Fibroblast of lung (primary cell): ENCODE results near the gene CLMN. TPM values are rescaled to one million over a fixed set of nuclear protein-coding genes. Genes with fewer than 3 reads are reported as not detected.

Source experiments
- DNase-seq, 2 donors: peaks; one replicate each; pipeline versions ENCODE4 v3.0.0 to v3.0.0-alpha.2; 2010; ENCODE audit warnings: low read depth in 2 of 2
- H2AFZ ChIP-seq: 2 replicates; pipeline ENCODE4 v1.5.1; 2012; ENCODE audit warnings: low read length, control low read depth, inconsistent platforms
- H3K27ac ChIP-seq: 2 replicates; pipeline ENCODE4 v1.5.1; 2011; ENCODE audit warnings: low read length, control low read depth; ENCODE audit not compliant: insufficient read depth
- H3K27me3 ChIP-seq: 2 replicates; pipeline ENCODE4 v1.5.1; 2011; ENCODE audit warnings: mild to moderate bottlenecking, low read length; ENCODE audit not compliant: control insufficient read depth, insufficient read depth
- H3K36me3 ChIP-seq: 2 replicates; pipeline ENCODE4 v1.5.1; 2011; ENCODE audit warnings: low read length; ENCODE audit not compliant: control insufficient read depth, insufficient read depth
- H3K4me1 ChIP-seq: 2 replicates; pipeline ENCODE4 v1.5.1; 2011; ENCODE audit warnings: low read length; ENCODE audit not compliant: control insufficient read depth, insufficient read depth; ENCODE audit errors: extremely low read depth
- H3K4me2 ChIP-seq: 2 replicates; pipeline ENCODE4 v1.5.1; 2011; ENCODE audit warnings: low read length, control low read depth; ENCODE audit not compliant: insufficient read depth; ENCODE audit errors: extremely low read depth
- H3K4me3 ChIP-seq, 4 experiments: fragments of 200-600 bp in 1 of 4; sonication (generic) in 1 of 4; replicated peaks in 1 of 4; 2 replicates each; pipeline ENCODE4 v1.5.1; 2011 to 2016; ENCODE audit warnings: low read length in 4 of 4, low read depth in 3 of 4, mild to moderate bottlenecking in 3 of 4, control low read depth in 2 of 4, inconsistent platforms in 1 of 4, mixed read lengths in 1 of 4; ENCODE audit not compliant: insufficient read depth in 1 of 4; ENCODE audit errors: control extremely low read depth in 1 of 4
- H3K79me2 ChIP-seq: 2 replicates; pipeline ENCODE4 v1.5.1; 2012; ENCODE audit warnings: mild to moderate bottlenecking, low read length, inconsistent platforms; ENCODE audit not compliant: control insufficient read depth, insufficient read depth
- H3K9ac ChIP-seq: 2 replicates; pipeline ENCODE4 v1.5.1; 2011; ENCODE audit warnings: mild to moderate bottlenecking, low read length, control low read depth; ENCODE audit not compliant: insufficient read depth
- H3K9me3 ChIP-seq: 2 replicates; pipeline ENCODE4 v1.5.1; 2012; ENCODE audit warnings: low read depth, low read length; ENCODE audit not compliant: control insufficient read depth, insufficient read depth
- H4K20me1 ChIP-seq: 2 replicates; pipeline ENCODE4 v1.5.1; 2011; ENCODE audit warnings: low read length; ENCODE audit not compliant: control insufficient read depth, insufficient read depth; ENCODE audit errors: extremely low read depth
- CTCF ChIP-seq, 2 donors: IDR thresholded peaks in 1 of 2; conservative IDR thresholded peaks in 1 of 2; 1 replicate in 1 of 2; 2 replicates in 1 of 2; pipeline ENCODE4 v1.5.1; 2011 to 2012; ENCODE audit warnings: low read length in 2 of 2, control low read depth in 1 of 2, inconsistent platforms in 1 of 2, low read depth in 1 of 2, mild to moderate bottlenecking in 1 of 2
- EZH2 ChIP-seq: IDR thresholded peaks from 2 replicates; pipeline ENCODE4 v1.5.1; 2012; ENCODE audit warnings: low read length, control low read depth, mild to moderate bottlenecking; ENCODE audit errors: missing control alignments
- polyA plus RNA-seq, 2 donors: library from polyadenylated mRNA; depleted of rRNA in 1 of 2; stranded (reverse) in 1 of 2; unstranded in 1 of 2; fragments of >200 nt; gene quantifications; 2 replicates each; pipeline ENCODE4 v1.2.1, GENCODE V29; 2011 to 2012; ENCODE audit warnings: missing spikeins in 1 of 2
- total RNA-seq: library from RNA; depleted of rRNA; stranded (reverse); fragments of >200 nt; gene quantifications from 2 replicates; pipeline ENCODE4 v1.2.1, GENCODE V29; 2014

CLMN gene
- total and polyA plus RNA-seq, 2 donors (not counting 1 experiment from before 2014, with no cell fraction given) = 0.83 to 2.7 TPM

- no peak for DNase-seq
- H3K4me3 ChIP-seq = no peak overlapping the region
- H3K4me2 ChIP-seq = no peak overlapping the region
- no peaks in the 10 kb centered on the region for H3K36me3 ChIP-seq
- H3K4me1 ChIP-seq = no peaks in the 10 kb centered on the region
- no peak overlapping the region for H2AFZ ChIP-seq
- H3K9ac ChIP-seq = no peak overlapping the region
- no peak overlapping the region for H3K27ac ChIP-seq
- no peaks in the 10 kb centered on the region for H4K20me1 ChIP-seq
- H3K79me2 ChIP-seq = peaks cover 94% of the 10 kb centered on the region
- no peaks in the 10 kb centered on the region for H3K27me3 ChIP-seq
- TF ChIP-seq CTCF (conservative IDR thresholded peaks at IDR 0.05 in 1 of 2, IDR thresholded peaks at IDR 0.05 in 1 of 2; ENCODE audit: low read depth in 1 of 2, low read length in 2 of 2) (no peak), EZH2 (no peak)
- no peaks in the 10 kb centered on the region for H3K9me3 ChIP-seq
Measured at GRCh38 chr14:95149441-95149840, 170.3 kb downstream of the CLMN start.

- no peaks in the 10 kb centered on the region for H3K9me3 ChIP-seq
- H2AFZ ChIP-seq = no peak overlapping the region
- H4K20me1 ChIP-seq = no peaks in the 10 kb centered on the region
- no peak for DNase-seq
- H3K4me1 ChIP-seq = no peaks in the 10 kb centered on the region
- H3K27ac ChIP-seq = no peak overlapping the region
- no peak overlapping the region for H3K4me2 ChIP-seq
- peaks cover 90% of the 10 kb centered on the region for H3K79me2 ChIP-seq
- H3K9ac ChIP-seq = no peak overlapping the region
- H3K4me3 ChIP-seq = no peak overlapping the region
- TF ChIP-seq CTCF (conservative IDR thresholded peaks at IDR 0.05 in 1 of 2, IDR thresholded peaks at IDR 0.05 in 1 of 2; ENCODE audit: low read depth in 1 of 2, low read length in 2 of 2) (no peak), EZH2 (no peak)
- H3K36me3 ChIP-seq = no peaks in the 10 kb centered on the region
- H3K27me3 ChIP-seq = no peaks in the 10 kb centered on the region
Measured at GRCh38 chr14:95147597-95147996, 172.1 kb downstream of the CLMN start.

- no peaks in the 10 kb centered on the region for H3K27me3 ChIP-seq
- H4K20me1 ChIP-seq = no peaks in the 10 kb centered on the region
- H3K27ac ChIP-seq = no peak overlapping the region
- no peaks in the 10 kb centered on the region for H3K4me1 ChIP-seq
- no peaks in the 10 kb centered on the region for H3K36me3 ChIP-seq
- no peaks in the 10 kb centered on the region for H3K9me3 ChIP-seq
- peaks cover 90% of the 10 kb centered on the region for H3K79me2 ChIP-seq
- no peak overlapping the region for H3K4me2 ChIP-seq
- H2AFZ ChIP-seq = no peak overlapping the region
- no peak for TF ChIP-seq EZH2
- no peak for TF ChIP-seq CTCF (conservative IDR thresholded peaks at IDR 0.05 in 1 of 2, IDR thresholded peaks at IDR 0.05 in 1 of 2; ENCODE audit: low read depth in 1 of 2, low read length in 2 of 2)
- no peak overlapping the region for H3K4me3 ChIP-seq
- DNase-seq = no peak
- H3K9ac ChIP-seq = no peak overlapping the region
Measured at GRCh38 chr14:95146079-95146771, 173.5 kb downstream of the CLMN start.
